ENCODE results near the gene N4BP2.

DNA sequence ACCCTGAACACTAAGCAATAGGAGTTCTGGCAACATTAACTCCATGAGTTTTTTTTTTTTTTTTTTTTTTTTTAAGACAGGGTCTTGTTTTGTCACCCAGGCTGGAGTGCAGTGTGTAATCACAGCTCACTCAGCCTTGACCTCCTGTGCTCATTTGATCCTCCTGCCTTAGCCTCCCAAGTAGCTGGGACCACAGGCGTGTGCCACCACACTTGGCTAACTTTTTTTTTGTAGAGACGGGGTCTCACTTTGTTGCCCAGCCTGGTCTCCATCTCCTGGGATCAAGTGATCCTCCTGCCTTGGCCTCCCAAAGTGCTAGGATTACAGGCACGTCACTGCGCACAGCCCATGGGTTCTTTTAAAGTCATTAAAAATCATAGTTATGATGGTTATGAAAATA, 145.2 kb downstream of the N4BP2 start:
- TF ChIP-seq, protein P1, sequence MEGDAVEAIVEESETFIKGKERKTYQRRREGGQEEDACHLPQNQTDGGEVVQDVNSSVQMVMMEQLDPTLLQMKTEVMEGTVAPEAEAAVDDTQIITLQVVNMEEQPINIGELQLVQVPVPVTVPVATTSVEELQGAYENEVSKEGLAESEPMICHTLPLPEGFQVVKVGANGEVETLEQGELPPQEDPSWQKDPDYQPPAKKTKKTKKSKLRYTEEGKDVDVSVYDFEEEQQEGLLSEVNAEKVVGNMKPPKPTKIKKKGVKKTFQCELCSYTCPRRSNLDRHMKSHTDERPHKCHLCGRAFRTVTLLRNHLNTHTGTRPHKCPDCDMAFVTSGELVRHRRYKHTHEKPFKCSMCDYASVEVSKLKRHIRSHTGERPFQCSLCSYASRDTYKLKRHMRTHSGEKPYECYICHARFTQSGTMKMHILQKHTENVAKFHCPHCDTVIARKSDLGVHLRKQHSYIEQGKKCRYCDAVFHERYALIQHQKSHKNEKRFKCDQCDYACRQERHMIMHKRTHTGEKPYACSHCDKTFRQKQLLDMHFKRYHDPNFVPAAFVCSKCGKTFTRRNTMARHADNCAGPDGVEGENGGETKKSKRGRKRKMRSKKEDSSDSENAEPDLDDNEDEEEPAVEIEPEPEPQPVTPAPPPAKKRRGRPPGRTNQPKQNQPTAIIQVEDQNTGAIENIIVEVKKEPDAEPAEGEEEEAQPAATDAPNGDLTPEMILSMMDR (IDR thresholded peaks at IDR 0.05; ENCODE audit: insufficient read depth, low read length) = no peak
- TF ChIP-seq, protein P2, sequence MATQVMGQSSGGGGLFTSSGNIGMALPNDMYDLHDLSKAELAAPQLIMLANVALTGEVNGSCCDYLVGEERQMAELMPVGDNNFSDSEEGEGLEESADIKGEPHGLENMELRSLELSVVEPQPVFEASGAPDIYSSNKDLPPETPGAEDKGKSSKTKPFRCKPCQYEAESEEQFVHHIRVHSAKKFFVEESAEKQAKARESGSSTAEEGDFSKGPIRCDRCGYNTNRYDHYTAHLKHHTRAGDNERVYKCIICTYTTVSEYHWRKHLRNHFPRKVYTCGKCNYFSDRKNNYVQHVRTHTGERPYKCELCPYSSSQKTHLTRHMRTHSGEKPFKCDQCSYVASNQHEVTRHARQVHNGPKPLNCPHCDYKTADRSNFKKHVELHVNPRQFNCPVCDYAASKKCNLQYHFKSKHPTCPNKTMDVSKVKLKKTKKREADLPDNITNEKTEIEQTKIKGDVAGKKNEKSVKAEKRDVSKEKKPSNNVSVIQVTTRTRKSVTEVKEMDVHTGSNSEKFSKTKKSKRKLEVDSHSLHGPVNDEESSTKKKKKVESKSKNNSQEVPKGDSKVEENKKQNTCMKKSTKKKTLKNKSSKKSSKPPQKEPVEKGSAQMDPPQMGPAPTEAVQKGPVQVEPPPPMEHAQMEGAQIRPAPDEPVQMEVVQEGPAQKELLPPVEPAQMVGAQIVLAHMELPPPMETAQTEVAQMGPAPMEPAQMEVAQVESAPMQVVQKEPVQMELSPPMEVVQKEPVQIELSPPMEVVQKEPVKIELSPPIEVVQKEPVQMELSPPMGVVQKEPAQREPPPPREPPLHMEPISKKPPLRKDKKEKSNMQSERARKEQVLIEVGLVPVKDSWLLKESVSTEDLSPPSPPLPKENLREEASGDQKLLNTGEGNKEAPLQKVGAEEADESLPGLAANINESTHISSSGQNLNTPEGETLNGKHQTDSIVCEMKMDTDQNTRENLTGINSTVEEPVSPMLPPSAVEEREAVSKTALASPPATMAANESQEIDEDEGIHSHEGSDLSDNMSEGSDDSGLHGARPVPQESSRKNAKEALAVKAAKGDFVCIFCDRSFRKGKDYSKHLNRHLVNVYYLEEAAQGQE (IDR thresholded peaks at IDR 0.05; ENCODE audit: insufficient replicate concordance, low read depth) = no peak
